Measurements from ENCODE around the gene KCTD13.
A peak's percentile ranks its signal among the peaks of the same experiment; 100 is the strongest.

KCTD13 gene

GRCh38 chr16:29858974-29859373 lies 67.1 kb downstream of the KCTD13 start:
- TF ChIP-seq ZIC2 (tag by site-specific recombination; IDR thresholded peaks at IDR 0.05) (peak; percentile 16), ZNF660 (tag by site-specific recombination; IDR thresholded peaks at IDR 0.05) (no peak)
- no peak overlapping the region for H3K27ac ChIP-seq (ENCODE audit: extremely low read depth, low read depth, low read length)
- peaks cover 4 to 37% of the 10 kb centered on the region in 2 experiments; a peak in 2 of 3 replicates for H3K36me3 ChIP-seq (ENCODE audit: control insufficient read depth in 2 of 2, insufficient read depth in 1 of 2, low read length in 2 of 2)
- CTCF ChIA-PET: interaction anchor here (6.4 kb wide), 1 partner anchor 10 kb away, joined by 58 read pairs; no protein-coding TSS in a partner anchor
- H3K9me3 ChIP-seq (ENCODE audit: control insufficient read depth, insufficient read depth, low read depth, low read length): no peaks in the 10 kb centered on the region
- H3K4me3 ChIP-seq (ENCODE audit: low read depth, low read length): no peak overlapping the region
- no peaks in the 10 kb centered on the region for H3K4me1 ChIP-seq (ENCODE audit: control insufficient read depth, insufficient read depth, low read length)
- POLR2A ChIA-PET: interaction anchor here (1.0 kb wide), 1 partner anchor 67 kb away, joined by 3 read pairs; the partner anchor contains the start of gene KCTD13

DNA sequence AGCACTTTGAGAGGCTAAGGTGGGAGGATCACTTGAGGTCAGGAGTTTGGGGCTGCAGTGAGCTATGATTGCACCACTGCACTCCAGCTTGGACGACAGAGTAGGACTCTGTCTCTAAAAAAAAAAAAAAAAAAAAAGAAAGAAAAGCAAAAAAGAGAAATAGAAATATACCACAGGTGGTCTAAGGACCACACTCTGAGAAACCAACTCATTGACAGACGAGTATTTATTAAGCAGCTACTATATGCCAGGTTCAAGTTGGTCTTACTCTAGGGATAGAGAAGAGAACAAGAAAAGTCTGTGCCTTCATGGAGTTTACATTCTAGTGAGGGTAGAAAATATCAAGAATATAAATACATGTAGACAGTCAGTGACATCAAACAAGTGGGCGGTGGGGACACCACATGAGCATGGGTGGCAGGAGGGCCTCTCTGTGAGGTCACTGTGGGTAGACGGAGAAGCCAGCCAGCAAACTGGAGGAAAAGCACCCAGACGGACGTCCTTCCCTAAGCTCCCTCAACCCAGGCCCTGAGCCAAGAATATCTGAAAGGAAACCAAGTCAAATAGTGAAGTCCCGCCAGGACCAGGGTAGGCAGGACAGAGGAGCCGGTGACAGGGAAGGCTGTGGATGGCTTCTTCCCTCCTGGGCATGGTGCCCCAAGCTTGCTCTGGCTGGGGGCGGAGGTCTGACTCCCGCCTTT lies 67.7 kb downstream of the KCTD13 start:
- H3K4me3 ChIP-seq (ENCODE audit: low read depth, low read length): no peak overlapping the region
- ChIA-PET POLR2A (interaction anchor here (0.7 kb wide), 2 partner anchors 21 to 46 kb away, joined by 3 to 5 read pairs; partner anchors contain the start of gene PRRT2), CTCF (interaction anchor here (6.4 kb wide), 1 partner anchor 9 kb away, joined by 58 read pairs; no protein-coding TSS in a partner anchor)
- peaks cover 4 to 37% of the 10 kb centered on the region in 2 experiments; a peak in 2 of 3 replicates for H3K36me3 ChIP-seq (ENCODE audit: control insufficient read depth in 2 of 2, insufficient read depth in 1 of 2, low read length in 2 of 2)
- no peaks in the 10 kb centered on the region for H3K4me1 ChIP-seq (ENCODE audit: control insufficient read depth, insufficient read depth, low read length)
- no peaks in the 10 kb centered on the region for H3K9me3 ChIP-seq (ENCODE audit: control insufficient read depth, insufficient read depth, low read depth, low read length)
- TF ChIP-seq ZNF184 (tag by site-specific recombination; IDR thresholded peaks at IDR 0.05) (no peak), ZFHX2 (tag by site-specific recombination; conservative IDR thresholded peaks at IDR 0.05) (peak; percentile 47), SALL2 (tag by site-specific recombination; IDR thresholded peaks at IDR 0.05; ENCODE audit: borderline replicate concordance) (no peak), ZNF341 (tag by site-specific recombination; IDR thresholded peaks at IDR 0.05; ENCODE audit: low read depth) (no peak), ZNF664 (tag by site-specific recombination; IDR thresholded peaks at IDR 0.05) (peak; percentile 91)
- TF ChIP-seq, protein P1, sequence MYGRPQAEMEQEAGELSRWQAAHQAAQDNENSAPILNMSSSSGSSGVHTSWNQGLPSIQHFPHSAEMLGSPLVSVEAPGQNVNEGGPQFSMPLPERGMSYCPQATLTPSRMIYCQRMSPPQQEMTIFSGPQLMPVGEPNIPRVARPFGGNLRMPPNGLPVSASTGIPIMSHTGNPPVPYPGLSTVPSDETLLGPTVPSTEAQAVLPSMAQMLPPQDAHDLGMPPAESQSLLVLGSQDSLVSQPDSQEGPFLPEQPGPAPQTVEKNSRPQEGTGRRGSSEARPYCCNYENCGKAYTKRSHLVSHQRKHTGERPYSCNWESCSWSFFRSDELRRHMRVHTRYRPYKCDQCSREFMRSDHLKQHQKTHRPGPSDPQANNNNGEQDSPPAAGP (tag by site-specific recombination; IDR thresholded peaks at IDR 0.05): no peak
- TF ChIP-seq, protein P2, sequence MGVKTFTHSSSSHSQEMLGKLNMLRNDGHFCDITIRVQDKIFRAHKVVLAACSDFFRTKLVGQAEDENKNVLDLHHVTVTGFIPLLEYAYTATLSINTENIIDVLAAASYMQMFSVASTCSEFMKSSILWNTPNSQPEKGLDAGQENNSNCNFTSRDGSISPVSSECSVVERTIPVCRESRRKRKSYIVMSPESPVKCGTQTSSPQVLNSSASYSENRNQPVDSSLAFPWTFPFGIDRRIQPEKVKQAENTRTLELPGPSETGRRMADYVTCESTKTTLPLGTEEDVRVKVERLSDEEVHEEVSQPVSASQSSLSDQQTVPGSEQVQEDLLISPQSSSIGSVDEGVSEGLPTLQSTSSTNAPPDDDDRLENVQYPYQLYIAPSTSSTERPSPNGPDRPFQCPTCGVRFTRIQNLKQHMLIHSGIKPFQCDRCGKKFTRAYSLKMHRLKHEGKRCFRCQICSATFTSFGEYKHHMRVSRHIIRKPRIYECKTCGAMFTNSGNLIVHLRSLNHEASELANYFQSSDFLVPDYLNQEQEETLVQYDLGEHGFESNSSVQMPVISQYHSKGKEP (tag by site-specific recombination; IDR thresholded peaks at IDR 0.05): no peak
- TF ChIP-seq, protein P3, sequence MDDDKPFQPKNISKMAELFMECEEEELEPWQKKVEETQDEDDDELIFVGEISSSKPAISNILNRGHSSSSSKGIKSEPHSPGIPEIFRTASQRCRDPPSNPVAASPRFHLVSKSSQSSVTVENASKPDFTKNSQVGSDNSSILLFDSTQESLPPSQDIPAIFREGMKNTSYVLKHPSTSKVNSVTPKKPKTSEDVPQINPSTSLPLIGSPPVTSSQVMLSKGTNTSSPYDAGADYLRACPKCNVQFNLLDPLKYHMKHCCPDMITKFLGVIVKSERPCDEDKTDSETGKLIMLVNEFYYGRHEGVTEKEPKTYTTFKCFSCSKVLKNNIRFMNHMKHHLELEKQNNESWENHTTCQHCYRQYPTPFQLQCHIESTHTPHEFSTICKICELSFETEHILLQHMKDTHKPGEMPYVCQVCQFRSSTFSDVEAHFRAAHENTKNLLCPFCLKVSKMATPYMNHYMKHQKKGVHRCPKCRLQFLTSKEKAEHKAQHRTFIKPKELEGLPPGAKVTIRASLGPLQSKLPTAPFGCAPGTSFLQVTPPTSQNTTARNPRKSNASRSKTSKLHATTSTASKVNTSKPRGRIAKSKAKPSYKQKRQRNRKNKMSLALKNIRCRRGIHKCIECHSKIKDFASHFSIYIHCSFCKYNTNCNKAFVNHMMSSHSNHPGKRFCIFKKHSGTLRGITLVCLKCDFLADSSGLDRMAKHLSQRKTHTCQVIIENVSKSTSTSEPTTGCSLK (tag by site-specific recombination; IDR thresholded peaks at IDR 0.05): no peak
- no peak overlapping the region for H3K27ac ChIP-seq (ENCODE audit: extremely low read depth, low read depth, low read length)

DNA sequence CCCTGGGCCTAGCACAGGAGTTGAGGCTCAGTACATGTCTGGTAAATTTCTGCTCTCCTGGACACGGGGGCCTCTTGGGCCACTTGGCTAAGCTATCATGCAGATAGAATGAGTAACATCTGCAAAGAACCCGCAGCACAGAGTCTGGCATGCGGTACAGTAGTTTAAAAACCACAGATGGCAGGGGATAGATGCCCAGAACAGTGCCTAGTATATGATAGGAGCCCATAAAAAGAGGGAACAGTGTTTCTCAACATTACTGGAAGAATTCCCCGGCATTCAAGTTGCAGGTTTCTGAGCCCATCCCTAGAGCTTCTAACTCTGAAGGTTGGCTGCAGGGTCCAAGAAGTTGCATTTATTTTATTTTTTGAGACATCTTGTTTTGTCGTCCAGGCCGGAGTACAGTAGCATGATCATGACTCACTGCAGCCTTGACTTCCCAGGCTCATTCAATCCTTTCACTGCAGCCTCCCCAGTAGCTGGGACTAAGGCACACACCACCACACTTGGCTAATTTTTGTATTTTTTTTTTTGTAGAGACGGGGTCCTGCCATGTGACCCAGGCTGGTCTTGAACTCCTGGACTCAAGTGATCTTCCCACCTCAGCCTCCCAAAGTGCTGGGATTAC lies 68.8 kb downstream of the KCTD13 start:
- Histone ChIP-seq H3K4me1 (ENCODE audit: control insufficient read depth, insufficient read depth, low read length) (no peaks in the 10 kb centered on the region), H3K27ac (ENCODE audit: extremely low read depth, low read depth, low read length) (no peak overlapping the region), H3K4me3 (ENCODE audit: low read depth, low read length) (no peak overlapping the region), H3K36me3 (ENCODE audit: control insufficient read depth in 2 of 2, insufficient read depth in 1 of 2, low read length in 2 of 2) (peaks cover 4 to 37% of the 10 kb centered on the region in 2 experiments; a peak in 2 of 3 replicates), H3K9me3 (ENCODE audit: control insufficient read depth, insufficient read depth, low read depth, low read length) (no peaks in the 10 kb centered on the region)
- TF ChIP-seq GFI1B (tag by site-specific recombination; IDR thresholded peaks at IDR 0.05) (no peak), AEBP2 (tag by site-specific recombination; IDR thresholded peaks at IDR 0.05; ENCODE audit: borderline replicate concordance) (no peak), ZNF175 (tag by site-specific recombination; IDR thresholded peaks at IDR 0.05) (no peak), ZNF585B (tag by site-specific recombination; IDR thresholded peaks at IDR 0.05) (no peak), ZNF791 (tag by site-specific recombination; IDR thresholded peaks at IDR 0.05) (no peak), ZBTB21 (tag by site-specific recombination; IDR thresholded peaks at IDR 0.05) (no peak)
- TF ChIP-seq, protein P4, sequence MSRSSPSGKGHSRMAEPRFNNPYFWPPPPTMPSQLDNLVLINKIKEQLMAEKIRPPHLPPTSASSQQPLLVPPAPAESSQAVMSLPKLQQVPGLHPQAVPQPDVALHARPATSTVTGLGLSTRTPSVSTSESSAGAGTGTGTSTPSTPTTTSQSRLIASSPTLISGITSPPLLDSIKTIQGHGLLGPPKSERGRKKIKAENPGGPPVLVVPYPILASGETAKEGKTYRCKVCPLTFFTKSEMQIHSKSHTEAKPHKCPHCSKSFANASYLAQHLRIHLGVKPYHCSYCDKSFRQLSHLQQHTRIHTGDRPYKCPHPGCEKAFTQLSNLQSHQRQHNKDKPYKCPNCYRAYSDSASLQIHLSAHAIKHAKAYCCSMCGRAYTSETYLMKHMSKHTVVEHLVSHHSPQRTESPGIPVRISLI (tag by site-specific recombination; IDR thresholded peaks at IDR 0.05): 0 out of 2 replicates have a peak, but pooled peaks have one; percentile 42
- ChIA-PET CTCF (interaction anchor here (0.8 to 6.4 kb wide), 4 partner anchors 8 to 1127 kb away, joined by 3 to 58 read pairs (median 5); no protein-coding TSS in a partner anchor), POLR2A (interaction anchor here (0.6 to 1.2 kb wide), 3 partner anchors 35 to 57 kb away, joined by 4 to 5 read pairs (median 5); partner anchors contain the start of gene PRRT2)
